GM12892 (cell line): Measurements from ENCODE around the gene RNF121.

Experiments
- POLR2A ChIP-seq: IDR thresholded peaks from 2 replicates; pipeline ENCODE4 v1.6.1; 2011; ENCODE audit warnings: low read depth, low read length, control low read depth
- POLR2AphosphoS5 ChIP-seq: IDR thresholded peaks from 2 replicates; pipeline ENCODE4 v1.6.1; 2011; ENCODE audit warnings: low read depth, low read length, control low read depth
- TAF1 ChIP-seq: IDR thresholded peaks from 2 replicates; pipeline ENCODE4 v1.6.1; 2011; ENCODE audit warnings: low read depth, mild to moderate bottlenecking, control low read depth, low read length, borderline replicate concordance

DNA sequence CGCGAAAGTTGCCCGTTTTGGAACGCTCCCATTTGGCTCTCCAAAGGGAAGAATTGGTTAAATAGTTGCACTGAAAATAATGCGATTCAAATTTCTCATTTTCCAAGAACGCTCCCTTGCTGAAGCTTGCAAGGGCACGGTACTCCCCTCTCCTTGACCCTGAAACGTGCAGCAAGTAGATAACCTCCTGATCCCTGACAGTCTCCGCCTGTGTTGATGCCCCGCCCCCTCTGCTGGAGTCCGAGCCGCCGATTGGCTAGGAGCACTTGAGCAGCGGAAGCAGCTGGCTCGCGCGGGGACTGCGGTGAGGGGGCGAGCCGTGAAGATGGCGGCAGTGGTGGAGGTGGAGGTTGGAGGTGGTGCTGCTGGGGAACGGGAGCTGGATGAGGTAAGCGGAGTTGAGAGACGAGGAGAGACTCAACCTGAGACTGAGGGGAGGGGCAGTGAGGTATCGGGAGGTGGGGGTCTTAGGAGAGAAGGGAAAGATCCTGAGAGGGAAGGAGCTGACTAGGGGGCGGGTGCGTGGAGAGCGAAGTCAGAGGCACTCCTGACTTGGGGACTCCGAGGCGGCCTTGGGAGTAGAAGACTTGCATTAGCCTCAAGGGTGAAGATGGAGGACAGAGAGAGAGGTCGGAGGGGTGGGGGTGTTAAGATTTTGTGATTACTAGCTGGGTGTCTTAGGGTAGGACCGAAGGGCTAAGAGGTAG lies at the start of gene RNF121:
- peak; percentile 95 for TF ChIP-seq POLR2A
- TF ChIP-seq TAF1 = peak; percentile 96
- peak; percentile 87 for TF ChIP-seq POLR2AphosphoS5
